HG02973 (cell line): ENCODE results near the gene PVALEF.

Experiments
- ATAC-seq: cut with Tn5 transposase; IDR thresholded peaks from one replicate; pipeline ENCODE4 v1.9.1; 2021; ENCODE audit warnings: moderate library complexity; ENCODE audit not compliant: unreplicated experiment

Gene PVALEF

DNA sequence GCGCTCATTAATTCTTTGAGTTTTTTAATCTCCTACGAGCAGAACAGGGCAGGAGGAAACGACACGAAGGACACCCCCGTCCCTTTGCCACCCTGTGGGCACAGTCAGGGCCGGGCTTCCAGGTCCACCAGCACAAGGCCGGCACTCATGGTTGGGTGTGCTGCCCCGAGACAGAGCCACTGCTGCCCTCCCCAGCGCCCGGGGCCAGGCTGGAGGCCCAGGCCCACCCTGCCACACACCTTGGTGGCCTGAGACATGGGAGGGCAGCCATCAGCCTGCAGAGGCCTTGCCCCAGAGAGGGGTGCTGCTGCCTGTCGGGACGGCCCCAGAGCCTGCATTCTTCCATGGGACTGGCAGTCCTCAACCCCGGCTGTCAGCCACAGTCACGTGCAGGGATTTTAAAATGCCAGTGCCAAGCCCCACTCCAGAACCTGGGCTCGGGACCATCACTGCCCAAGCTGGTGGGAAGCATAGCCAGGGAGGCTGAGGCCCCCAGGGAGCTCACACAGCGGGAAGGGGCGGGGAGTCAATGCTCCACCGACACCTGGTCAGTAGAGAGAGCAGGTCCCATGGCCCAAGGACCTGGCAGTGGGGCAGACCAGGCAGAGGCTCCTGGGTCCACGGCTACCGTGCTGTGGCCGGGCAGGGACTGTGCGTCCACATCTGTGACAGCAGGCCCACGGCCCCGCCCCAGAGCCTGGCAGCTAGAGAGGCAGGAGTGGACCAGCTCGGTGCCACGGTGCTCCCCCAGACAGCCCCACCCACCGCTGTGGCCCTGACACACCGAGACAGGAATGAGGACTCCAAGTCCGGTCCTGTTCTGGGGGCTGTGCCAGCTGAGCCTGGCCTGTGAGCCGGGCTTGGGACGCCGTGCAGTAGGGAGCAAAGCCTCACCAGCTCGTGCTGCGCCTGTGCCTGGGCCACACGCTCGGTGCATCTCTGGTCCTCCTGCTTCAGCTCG lies 29.9 kb downstream of the PVALEF start:
- no peak for ATAC-seq

DNA sequence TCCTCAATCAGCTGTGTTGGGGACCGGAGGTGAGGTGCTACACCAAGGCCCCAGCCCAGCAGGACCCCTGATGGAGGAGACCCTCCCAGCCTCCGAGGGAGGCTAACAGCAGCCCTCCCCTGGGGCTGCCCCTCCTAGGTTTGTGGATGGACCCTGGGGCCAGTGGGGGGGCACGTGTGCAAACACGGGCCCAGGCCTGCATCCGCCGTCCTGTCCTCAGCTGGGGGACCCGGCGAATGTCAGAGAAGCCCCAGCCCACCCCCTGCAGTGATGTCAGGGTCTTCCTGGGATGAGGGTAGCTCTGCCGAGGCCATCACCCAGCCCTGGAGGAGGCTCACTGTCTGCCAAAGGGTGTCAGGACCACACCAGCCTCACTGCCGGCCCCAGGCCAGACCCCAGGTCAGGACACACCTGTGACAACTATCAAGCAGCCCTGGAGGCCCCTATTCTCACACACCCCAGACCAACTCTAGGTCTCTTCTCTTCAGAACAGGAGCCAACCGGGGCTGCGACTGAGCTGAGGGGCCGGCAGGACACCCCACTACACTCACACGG lies 30.7 kb downstream of the PVALEF start:
- ATAC-seq: no peak

DNA sequence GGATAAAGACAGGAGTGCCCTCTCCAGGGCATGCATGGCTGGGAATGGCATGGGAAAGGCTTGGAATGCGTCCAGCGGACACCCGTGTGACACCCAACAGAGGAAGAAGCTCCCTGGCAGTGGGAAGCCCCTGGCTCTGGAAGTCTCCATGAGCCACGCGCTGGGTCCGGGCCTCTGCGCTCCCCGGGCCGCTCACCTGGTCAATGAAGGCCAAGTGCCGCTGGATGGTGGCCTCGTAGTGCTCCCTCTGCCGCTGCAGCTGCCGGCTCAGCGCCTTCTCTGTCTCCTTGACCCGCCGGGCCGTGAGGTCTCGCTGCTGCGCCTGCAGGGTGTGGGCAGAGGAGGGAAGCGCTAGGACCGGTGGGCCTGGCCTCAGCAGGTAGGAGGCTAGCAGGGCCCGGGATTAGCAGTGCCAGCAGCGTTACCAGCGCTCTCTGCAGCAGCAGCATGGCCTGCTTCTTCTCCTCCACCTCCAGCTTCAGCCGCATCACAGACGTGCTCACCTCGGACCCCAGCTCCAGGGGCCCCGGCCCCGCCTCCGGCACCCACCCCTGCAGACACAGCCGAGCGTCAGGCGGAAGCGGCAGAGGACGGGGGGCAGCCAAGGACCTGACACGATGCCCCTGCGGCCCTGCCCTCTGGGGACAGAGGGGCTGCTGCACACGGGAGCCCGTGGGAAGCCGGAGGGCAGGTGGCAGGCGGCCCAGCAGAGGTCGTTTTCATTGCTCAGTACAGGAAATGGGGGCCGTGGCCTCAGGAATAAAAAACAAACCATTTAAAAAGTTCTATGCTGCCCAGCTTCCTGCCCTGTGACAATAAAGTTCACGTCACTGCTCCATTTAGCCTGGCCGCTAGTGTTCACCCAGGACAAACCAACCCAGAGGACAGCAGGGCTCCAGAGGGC lies 31.4 kb downstream of the PVALEF start:
- no peak for ATAC-seq

DNA sequence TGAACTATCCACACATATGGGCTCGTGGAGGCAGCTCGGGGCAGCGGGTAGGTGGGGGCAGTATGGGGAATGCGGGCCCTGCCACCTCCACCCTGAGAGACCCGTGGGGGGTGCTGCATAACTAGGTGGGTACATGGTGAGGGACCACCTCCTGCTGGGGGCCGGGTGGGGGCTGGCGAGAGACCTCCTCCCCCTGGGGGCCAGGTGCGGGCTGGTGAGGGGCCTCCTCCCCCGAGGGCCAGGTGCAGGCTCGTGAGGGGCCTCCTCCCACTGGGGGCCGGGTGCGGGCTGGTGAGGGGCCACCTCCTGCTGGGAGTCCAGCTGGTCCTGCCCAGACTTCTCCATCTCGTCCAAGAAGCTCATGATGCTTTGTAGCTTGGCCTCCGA lies 32.1 kb downstream of the PVALEF start:
- ATAC-seq: no peak

DNA sequence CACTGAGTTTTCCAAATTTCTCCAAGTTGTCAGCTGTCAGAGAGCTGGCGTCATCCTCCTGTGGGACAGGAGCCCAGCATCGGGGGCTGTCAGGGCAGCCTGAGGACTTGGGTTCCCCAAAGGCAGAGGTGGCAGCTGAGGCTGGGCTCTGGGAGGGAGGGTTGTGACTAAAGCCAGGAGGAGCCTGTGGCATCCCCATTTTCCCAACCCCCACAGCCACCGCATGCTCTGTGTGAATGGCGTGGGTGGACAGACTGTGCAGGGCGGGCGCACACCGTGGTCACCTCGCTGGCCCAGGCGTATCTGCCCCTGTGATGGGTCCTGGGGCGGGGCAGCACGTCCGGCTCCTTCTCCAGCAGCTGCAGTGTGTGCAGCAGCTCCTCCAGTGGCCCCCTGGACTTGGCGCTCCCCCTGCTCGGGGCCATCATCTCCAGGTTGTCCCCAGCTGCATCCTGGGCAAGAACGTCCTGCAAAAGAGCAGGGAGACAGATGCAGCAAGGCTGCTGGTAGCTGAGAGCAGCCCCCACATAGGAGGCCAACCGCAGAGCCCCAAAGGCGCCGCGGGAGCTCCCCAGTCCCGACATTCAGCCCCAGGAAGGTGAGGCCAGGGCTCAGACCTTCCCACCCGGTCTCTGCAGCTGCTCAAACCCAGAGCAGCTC lies 32.7 kb downstream of the PVALEF start:
- ATAC-seq: no peak

DNA sequence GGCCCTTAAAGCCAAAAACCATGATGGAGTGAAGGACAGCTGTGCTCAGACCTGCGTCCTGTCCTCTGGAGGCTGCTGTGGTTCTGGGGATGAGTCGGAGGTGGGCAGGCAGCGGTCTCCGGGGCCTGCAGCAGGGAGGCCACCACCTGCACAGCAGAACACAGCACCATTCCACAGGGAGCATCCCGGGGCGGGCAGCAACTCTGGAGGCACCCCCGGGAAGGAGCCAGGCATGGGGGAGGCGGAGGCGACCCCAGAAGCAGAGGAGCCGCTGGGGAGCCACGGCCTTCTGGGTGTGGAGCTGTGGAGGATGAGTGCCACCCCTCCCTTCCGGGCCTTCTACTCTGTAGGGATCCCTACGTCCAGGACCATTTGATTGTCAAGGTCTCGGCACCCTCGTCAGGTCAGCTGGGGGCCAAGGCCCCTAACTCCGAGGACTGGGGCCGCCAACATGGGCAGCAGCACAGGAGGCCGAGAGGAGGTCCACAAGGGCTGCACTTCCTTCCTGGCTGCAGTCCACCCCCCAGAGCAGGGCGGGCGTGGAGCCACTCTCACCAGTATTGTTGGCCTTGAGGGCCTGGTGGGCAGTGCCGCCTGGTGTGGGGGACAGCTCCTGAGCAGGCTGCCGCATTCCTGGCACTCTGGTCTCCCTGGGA lies 33.6 kb downstream of the PVALEF start:
- ATAC-seq: no peak

DNA sequence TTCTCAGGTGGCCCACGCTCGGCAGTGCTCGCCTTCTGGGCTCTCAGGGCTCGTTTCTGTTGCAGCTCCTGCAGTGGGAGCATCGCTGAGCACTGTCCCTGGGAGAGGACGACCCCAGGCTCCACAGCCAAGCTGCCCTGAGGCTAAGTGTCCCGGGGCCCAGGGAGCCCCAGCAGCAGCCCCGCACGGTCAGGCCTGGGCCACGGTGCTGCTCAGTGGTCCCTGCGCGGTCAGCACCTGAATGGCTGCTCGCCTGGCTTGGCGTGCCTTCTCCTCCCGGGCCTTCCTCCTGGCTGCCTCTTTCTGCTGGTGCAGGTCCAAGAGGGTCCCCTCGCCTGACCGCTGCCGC lies 34.1 kb downstream of the PVALEF start:
- no peak for ATAC-seq

DNA sequence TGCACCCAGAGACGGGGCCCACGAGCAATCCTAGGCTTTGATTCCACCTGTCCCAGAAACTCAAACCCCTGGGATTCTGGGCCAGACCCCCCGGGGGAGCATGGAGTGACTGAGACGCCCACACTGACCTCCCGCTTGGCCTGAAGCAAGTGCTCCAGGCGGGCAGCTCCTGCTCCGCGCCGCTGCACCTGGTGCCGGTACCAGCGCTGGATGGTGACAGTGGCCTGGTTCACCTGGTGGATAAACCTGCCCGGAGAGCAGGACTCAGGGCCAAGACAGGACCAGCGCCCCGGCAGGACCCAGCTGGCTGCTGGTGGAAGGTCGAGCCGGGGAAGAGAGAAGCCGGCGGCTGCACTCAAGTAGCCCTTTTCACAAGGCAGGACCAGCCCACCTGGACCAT lies 34.9 kb downstream of the PVALEF start:
- ATAC-seq: no peak

DNA sequence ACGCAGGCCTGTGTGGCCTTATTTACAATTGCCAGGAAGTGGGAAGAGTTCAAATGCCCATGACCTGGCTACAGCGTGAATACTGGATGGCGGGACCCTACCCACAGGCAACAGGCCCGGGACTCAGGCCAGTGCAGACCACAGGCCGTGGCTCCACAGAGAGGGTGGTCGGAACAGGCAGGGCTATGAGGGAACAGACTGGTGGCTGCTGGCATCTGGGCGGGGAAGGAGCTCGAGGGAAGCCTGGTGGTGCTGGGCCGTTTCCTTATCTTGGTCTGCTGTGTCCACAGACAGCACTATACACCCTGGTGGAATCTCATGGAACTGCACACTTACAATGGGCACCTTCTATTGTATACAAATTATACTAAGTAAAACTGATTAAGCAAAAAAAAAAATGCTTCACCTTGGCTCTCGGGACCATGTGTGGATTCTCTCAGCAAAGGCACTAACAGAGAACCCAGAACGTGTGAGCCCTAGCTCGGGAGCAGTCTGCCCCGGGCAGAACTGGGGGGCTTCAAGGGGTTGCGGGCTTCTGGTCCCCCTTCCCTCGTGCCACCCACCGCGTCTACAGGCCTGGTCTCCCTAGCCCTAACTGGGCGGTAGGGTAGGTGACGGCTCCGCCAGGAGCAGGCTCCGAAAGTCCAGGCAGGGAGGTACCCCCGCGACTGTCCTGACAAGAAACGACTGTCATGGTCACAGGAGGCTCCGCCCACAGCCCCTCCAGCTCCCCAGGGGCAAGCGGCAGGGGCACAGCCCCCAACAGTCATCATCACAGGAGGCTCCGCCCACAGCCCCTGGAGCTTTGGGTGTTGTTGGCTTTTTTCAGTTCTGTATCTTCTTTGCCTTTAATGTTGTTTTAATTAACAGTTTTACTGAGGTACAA lies 35.6 kb downstream of the PVALEF start:
- ATAC-seq: no peak

DNA sequence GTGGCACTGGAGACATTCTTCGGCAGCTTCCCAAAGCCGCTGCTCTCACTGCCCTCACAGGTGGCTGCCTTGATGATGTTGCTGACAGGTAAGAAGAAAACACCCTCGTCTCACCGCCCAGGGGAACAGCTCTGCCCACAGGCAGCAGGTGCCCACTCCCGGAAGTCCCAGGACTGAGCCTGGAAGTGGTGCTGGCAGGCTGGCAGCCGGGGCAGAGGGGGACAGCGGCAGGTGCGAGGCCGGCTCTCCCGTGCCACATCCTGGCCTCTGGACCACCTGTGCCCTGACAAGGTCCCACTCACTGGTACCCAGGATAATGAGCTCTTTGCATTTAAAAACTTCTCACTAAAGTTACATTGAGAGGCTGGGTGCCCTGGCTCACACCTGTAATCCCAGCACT lies 37.0 kb downstream of the PVALEF start:
- ATAC-seq: no peak

DNA sequence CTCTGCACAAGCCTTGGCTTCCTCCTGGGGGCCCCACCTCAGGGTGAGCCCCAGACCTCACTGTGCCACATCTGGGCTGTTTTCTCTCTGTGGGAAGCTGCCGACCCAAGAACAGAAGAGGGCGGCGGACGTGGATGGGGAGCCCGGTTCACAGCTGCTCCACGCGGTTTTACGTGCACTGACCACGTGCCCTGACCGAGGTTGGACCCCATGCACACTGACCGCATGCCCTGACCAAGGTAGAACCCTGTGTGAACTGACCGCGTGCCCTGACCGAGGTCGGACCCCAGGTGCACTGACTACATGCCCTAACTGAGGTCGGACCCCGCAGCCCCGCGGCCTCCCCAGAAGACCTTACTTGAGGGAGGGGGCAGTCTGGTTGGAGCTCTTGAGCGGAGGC lies 37.8 kb downstream of the PVALEF start:
- no peak for ATAC-seq

DNA sequence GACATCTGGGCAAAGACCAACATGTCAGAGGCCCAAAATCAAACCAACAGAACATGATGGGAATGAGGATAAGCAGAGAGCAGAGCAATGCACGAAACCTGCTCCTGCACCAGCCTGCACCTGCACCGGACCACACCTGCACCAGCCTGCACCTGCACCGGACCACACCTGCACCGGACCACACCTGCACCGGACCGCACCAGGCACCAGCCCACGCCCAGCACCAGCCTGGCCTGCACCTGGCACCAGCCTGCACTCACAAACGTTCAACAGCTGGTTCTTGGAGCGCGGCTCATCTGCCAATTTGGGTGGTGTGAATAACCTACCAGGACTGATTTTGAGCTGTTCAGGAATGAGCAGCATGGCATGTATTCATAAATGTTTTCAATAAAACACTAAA lies 39.3 kb downstream of the PVALEF start:
- no peak for ATAC-seq

DNA sequence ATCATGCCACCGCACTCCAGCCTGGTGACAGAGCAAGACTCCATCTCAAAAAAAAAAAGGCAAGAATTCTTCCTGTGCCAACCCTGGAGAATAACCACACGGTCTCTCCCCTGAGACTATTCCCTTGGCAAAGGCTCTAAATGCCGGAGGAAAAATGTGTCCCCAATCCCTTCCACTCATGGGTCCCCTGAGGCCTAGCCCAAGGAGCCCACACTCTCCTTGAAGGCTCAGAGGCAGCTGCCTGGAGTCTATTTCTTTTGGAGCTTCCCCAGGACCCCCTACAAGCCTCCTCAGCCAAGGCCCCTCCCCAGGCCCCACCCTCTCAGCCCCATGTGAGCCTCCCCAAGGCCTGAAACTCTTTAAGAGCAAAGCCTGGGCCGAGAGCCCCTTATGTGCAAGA lies 40.9 kb downstream of the PVALEF start:
- no peak for ATAC-seq

DNA sequence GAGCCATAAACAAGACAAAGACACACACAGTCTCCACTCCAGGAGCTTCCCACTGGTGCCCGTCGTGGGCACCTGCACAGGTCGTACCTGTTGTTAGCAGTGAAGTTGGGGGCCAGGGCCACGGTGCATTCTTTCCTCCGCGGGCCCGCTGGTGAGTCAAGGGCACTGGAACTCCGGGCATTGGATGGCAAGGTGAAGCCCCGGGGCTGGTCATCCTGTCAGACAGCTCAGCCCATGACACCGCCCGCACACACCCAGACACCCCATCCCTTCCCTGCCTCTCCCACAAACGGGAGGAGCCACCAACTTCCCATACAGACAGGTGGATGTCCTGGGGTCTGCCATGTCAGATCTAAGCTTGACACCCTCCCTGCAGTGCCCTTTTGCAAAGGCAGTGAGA lies 41.4 kb downstream of the PVALEF start:
- no peak for ATAC-seq

DNA sequence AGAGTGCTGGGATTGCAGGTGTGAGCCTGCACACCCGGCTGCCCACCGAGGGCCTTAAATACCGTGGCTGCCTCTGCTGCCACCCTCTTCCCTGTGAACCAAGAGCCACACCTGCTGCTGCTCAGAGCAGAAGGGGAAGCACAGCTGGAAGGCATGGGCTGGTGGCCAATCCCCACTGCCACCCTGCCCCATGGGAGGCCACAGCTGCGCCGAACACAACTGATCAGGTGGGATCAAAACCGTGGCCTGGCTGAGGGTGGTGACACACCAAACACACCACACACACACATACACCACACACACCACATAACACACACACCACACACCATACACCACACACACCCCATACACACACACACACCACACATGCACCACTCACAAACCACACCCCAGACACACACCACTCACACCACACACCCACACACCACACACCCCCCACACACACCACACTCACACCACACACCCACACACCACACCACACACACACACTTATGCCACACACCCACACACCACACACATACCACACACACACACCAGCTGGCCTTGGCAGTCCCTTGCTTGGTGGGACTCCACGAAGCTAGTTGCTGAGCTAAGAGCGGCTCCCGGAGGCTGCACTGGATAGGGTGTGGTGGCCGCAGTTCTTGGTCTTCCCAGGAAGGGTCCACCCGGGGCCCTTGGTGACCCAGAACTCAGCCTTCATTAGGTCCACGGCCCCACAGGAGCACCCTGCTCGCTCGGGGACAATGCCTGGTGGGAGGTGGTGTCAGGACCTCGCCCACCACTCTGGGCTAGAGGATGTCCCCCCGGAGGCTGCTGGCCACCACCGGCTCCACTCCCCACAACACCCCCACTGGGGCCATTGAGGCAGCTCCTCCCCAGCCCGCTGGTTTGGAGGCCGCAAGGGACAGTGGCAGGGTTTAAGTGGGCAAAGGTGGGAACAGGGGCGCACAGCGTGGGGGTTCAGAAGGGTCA lies 42.6 kb downstream of the PVALEF start:
- ATAC-seq: no peak

DNA sequence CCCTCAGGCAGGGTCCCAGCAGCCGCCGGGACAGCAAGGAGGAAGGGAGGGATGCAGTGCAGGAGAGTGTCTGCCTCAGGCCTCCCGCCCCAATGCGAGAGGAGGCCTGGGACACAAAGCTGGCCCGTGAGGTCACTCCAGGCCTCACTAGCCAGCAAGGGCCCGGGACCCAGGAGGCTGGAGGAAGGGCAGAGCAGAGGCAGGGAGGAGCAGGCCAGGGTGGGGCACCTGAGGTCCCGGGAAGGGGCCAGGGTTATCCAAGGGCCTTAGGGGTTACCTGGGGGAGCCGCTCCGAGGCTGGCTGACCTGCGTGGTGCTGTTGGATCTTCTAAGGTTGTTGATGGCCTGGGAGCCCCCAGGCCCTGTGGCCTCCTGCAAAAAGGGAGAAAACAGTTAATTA lies 43.3 kb downstream of the PVALEF start:
- no peak for ATAC-seq

DNA sequence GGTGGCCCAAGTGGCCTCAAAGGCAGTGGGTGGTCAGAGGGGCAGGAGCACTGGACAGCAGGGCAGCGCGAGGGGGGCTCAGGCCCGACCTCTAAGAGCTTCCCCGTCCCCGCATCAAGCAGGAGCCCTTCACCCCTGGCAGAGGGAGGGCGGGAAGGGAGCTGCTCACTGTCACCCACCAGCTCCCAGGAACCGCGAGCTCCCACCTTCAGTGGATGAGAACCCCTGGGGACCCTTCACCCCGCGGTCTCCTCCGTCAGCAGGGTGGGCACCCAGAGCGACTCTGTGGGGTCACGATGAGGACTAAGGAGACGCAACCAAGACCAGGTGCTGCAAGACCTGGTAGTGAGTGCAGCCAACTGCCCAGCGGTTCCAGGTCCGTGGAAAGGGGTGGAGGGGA lies 43.8 kb downstream of the PVALEF start:
- no peak for ATAC-seq

DNA sequence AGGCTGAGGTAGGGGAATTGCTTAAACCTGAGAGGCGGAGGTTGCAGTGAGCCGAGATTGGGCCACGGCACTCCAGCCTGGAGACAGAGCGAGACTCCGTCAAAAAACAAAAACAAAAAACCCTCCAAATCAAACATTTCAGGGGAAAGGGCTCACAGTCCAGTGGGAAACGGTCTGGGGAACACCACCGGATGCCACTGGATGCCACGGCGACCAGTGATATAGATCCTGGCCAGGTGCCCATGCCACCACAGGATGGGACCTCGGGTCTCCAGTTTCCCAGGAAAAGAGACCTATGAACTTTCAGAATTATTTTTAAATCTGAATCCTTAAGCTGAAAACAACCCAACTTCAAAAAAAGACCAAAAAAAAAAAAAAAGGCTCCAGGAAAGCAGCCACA lies 45.2 kb downstream of the PVALEF start:
- ATAC-seq: no peak

DNA sequence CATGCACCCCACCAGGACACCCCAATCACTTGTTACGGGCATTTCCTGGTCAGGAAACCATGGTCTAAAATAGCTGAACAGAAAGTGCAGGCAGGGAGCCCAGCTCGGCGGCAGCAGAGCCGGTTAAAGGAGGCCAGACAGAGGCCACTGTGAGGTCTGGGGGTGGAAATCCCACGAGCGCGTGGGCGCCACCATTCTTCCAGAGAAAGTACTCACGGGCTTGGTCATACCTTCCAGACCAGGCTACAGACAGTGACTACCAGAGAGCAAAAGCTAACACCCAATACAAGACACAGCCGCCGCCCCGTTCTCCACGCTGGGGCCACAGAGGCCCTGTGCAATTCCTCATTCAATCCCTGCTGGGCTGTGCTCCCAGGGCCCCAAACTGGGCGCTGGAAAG lies 45.6 kb downstream of the PVALEF start:
- no peak for ATAC-seq
